GM21360 (cell line): ENCODE data around the gene DUSP8.

ENCODE experiments used
- ATAC-seq: cut with Tn5 transposase; IDR thresholded peaks from one replicate; pipeline ENCODE4 v1.9.1; 2021; ENCODE audit warnings: mild to moderate bottlenecking, moderate library complexity; ENCODE audit not compliant: unreplicated experiment

DUSP8 gene

DNA sequence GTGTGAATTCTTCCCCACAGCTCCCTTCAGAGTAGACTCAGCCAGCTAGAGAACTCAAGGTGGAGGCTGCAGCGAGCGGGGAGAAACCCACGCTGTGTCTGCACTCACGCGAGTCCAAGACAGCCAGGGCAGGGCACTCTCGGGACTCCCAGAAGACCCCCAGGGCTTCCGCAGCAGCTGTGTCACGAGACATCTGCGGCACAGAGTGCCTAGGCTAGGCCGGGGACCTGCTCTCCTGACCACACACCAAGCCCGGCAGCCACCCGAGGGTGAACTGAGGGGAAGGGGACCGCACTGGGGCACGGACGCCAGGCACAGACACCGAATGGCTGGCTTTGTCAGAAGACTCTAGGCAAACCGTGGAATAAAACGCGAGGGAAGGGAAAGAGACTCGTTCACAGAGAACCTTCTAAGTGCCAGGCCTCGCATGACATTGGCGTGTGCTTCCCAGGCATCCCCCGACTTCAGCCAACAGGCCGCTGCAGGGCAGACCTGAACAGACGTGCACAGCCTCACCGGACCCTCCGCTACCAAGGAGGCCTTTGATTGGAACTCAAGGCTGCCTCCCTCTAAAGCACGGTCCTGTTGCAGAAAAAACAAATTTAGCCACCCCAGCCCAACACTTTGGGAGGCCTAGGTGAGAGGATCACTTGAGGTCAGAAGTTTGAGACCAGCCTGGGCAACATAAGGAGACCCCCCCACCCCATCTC lies 67.3 kb downstream of the DUSP8 start:
- ATAC-seq: no peak

DNA sequence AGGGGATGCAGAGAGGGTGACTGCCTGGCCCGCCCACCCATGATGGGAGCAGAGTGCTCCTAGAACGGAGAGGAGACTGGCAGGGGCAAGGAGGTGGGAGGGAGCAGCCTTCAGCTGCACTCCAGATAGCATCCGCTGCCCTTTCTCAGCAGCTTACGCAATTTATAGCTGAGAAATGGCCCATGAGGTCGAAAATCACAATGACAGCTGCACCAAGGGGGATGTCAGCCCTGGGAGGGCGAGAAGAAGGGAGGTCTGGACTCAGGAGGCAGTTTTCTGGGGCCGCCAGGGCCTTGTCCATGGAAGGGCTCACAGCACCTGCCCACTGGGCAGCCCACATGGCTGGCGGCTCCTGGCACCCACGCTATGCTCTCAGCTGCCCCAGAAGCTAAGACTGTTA lies 67.9 kb downstream of the DUSP8 start:
- no peak for ATAC-seq
